Neuron (in vitro differentiated cells): ENCODE data around the gene HELZ.
"Not testable (repeated sequence)": the region's sequence is repeated elsewhere in the genome, so short reads cannot be mapped to it uniquely, and the experiment has no call there.

ENCODE experiments used
- H2AFZ ChIP-seq: one replicate; pipeline ENCODE4 v1.6.1; 2013; ENCODE audit warnings: low read depth, mild to moderate bottlenecking, inconsistent platforms, low read length, moderate library complexity
- H3K27me3 ChIP-seq: one replicate; pipeline ENCODE4 v1.6.1; 2013; ENCODE audit warnings: low read length; ENCODE audit not compliant: insufficient read depth
- H3K36me3 ChIP-seq: one replicate; pipeline ENCODE4 v1.6.1; 2013; ENCODE audit warnings: low read length; ENCODE audit not compliant: insufficient read depth
- H3K4me1 ChIP-seq: one replicate; pipeline ENCODE4 v1.6.1; 2013; ENCODE audit warnings: low read length; ENCODE audit not compliant: insufficient read depth
- H3K4me3 ChIP-seq: 2 replicates; pipeline ENCODE4 v1.5.1; 2013; ENCODE audit warnings: mild to moderate bottlenecking, low read length, moderate library complexity
- H3K9me3 ChIP-seq: one replicate; pipeline ENCODE4 v1.6.1; 2013; ENCODE audit warnings: low read length

Gene HELZ

GRCh38 chr17:67215991-67216421 lies 29.0 kb downstream of the HELZ start:
- H3K9me3 ChIP-seq: no peaks in the 10 kb centered on the region
- no peaks in the 10 kb centered on the region for H3K27me3 ChIP-seq
- no peak overlapping the region for H2AFZ ChIP-seq
- peaks cover 35% of the 10 kb centered on the region for H3K36me3 ChIP-seq
- peaks cover 23% of the 10 kb centered on the region for H3K4me1 ChIP-seq
- H3K4me3 ChIP-seq: no peak overlapping the region

GRCh38 chr17:67212714-67213417 lies 32.1 kb downstream of the HELZ start:
- Histone ChIP-seq H3K4me1 (peaks cover 9% of the 10 kb centered on the region), H3K9me3 (no peaks in the 10 kb centered on the region), H2AFZ (no peak overlapping the region), H3K27me3 (no peaks in the 10 kb centered on the region), H3K4me3 (no peak overlapping the region), H3K36me3 (peaks cover 30% of the 10 kb centered on the region)

DNA sequence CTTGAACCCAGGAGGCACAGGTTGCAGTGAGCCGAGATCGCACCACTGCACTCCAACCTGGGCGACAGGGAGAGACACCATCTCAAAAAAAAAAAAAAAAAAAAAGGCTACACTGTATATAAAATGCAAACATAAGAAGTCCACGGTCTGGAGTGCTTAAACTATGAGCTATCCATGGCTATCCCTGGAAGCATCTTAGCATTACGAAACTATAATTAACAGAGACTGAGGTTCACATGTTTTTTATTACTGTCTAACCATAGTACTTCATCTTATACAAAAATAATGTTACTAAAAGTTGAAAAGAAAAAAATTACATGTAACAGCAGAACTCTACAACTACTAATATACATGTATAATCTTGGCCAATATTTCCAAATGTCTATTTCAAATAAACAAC lies 32.8 kb downstream of the HELZ start:
- Histone ChIP-seq H3K4me3 (no peak overlapping the region), H3K9me3 (peaks cover under 1% of the 10 kb centered on the region), H3K27me3 (no peaks in the 10 kb centered on the region), H3K36me3 (peaks cover 26% of the 10 kb centered on the region), H2AFZ (no peak overlapping the region), H3K4me1 (peaks cover 9% of the 10 kb centered on the region)

DNA sequence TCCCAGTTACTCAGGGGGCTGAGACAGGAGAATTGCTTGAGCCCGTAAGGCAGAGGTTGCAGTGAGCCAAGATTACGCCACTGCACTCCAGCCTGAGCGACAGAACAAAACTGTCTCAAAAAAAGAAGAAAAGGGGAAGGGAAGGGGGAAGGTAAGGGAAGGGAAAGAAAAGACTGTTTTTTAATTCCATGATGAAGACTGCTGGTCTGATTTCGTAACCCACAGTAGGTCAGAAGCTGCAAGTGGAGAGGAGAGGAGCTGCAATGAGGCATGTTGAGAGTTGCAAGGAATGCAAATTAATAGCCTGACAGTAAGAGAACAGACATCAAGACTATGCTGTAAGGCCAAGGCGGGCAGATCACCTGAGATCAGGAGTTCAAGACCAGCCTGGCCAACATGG lies 33.3 kb downstream of the HELZ start:
- Histone ChIP-seq H3K9me3 (peaks cover 2% of the 10 kb centered on the region), H3K4me3 (no peak overlapping the region), H3K36me3 (peaks cover 21% of the 10 kb centered on the region), H3K27me3 (no peaks in the 10 kb centered on the region), H3K4me1 (peaks cover 9% of the 10 kb centered on the region), H2AFZ (no peak overlapping the region)

- no peak overlapping the region for H2AFZ ChIP-seq
- H3K4me3 ChIP-seq: no peak overlapping the region
- H3K4me1 ChIP-seq: peaks cover 9% of the 10 kb centered on the region
- H3K27me3 ChIP-seq: no peaks in the 10 kb centered on the region
- H3K36me3 ChIP-seq: peaks cover 15% of the 10 kb centered on the region
- peaks cover 2% of the 10 kb centered on the region for H3K9me3 ChIP-seq
Observed at GRCh38 chr17:67210915-67211314, 34.1 kb downstream of the HELZ start.

- Histone ChIP-seq H3K4me3 (no peak overlapping the region), H3K4me1 (peaks cover 9% of the 10 kb centered on the region), H2AFZ (no peak overlapping the region), H3K9me3 (peaks cover 2% of the 10 kb centered on the region), H3K36me3 (peaks cover 6% of the 10 kb centered on the region), H3K27me3 (no peaks in the 10 kb centered on the region)
Observed at GRCh38 chr17:67208232-67208631, 36.8 kb downstream of the HELZ start.

- Histone ChIP-seq H3K27me3 (no peaks in the 10 kb centered on the region), H3K36me3 (peaks cover 27% of the 10 kb centered on the region), H3K4me3 (no peak overlapping the region)
Observed at GRCh38 chr17:67203818-67204217, 41.2 kb downstream of the HELZ start.

GRCh38 chr17:67202503-67202902 lies 42.5 kb downstream of the HELZ start:
- peaks cover 4% of the 10 kb centered on the region for H3K9me3 ChIP-seq
- H3K27me3 ChIP-seq: no peaks in the 10 kb centered on the region
- H3K4me1 ChIP-seq: no peaks in the 10 kb centered on the region
- no peak overlapping the region for H2AFZ ChIP-seq
- H3K4me3 ChIP-seq: no peak overlapping the region
- H3K36me3 ChIP-seq: peaks cover 30% of the 10 kb centered on the region

More at GRCh38 chr17:67203818-67204217, 41.2 kb downstream of the HELZ start:
- no peaks in the 10 kb centered on the region for H3K4me1 ChIP-seq
- H3K9me3 ChIP-seq: peaks cover 4% of the 10 kb centered on the region
- no peak overlapping the region for H2AFZ ChIP-seq

DNA sequence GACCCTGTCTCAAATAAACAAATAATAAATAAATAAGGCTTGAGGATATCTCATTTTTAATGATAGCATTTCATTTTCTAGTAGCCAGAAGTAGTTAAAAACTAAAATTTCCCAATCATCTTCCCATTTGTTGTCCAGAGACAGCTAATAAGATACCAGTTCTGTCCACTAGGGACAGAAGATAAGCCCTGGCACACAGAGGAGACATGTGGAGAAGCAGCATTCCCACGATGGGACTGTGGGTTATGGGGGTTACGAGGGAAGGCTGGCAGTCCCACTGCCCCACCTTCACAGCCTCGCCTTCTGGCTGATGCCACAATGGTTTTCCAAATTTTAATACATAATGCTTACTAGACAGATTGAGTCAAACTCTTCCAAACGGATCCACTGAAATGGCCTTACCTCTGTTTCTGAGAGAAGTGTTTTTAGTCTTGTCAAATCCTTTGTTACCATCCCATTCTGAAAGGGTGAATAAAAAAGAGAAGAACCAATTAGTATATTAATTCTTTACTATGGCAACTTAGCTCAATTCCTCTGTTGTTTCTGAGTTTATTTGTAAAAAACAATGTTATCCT lies 44.2 kb downstream of the HELZ start:
- H3K4me1 ChIP-seq: no peaks in the 10 kb centered on the region
- no peaks in the 10 kb centered on the region for H3K27me3 ChIP-seq
- H3K36me3 ChIP-seq: peaks cover 34% of the 10 kb centered on the region
- H3K4me3 ChIP-seq: no peak overlapping the region
- H3K9me3 ChIP-seq: peaks cover 2% of the 10 kb centered on the region
- H2AFZ ChIP-seq: no peak overlapping the region

- H3K4me3 ChIP-seq: no peak overlapping the region
- no peak overlapping the region for H2AFZ ChIP-seq
- no peaks in the 10 kb centered on the region for H3K27me3 ChIP-seq
- H3K9me3 ChIP-seq: peaks cover 2% of the 10 kb centered on the region
- H3K4me1 ChIP-seq: no peaks in the 10 kb centered on the region
- H3K36me3 ChIP-seq: peaks cover 41% of the 10 kb centered on the region
Observed at GRCh38 chr17:67198131-67198530, 46.9 kb downstream of the HELZ start.

DNA sequence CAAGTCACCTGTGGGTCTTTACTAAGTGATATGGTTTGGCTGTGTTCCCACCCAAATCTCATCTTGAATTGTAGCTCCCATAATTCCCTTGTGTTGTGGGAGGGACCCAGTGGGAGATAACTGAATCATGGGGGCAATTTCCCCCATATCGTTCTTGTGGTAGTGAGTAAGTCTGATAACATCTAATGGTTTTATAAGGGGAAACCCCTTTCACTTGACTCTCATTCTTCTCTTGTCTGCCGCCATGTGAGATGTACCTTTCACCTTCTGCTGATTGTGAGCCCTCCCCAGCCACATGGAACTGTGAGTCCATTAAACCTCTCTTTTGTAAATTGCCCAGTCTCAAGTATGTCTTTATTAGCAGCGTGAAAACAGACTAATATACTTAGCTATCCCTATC lies 48.0 kb downstream of the HELZ start:
- not testable (repeated sequence) for H3K4me1 ChIP-seq, H2AFZ ChIP-seq, H3K9me3 ChIP-seq, H3K4me3 ChIP-seq, H3K27me3 ChIP-seq
- H3K36me3 ChIP-seq: peaks cover 37% of the 10 kb centered on the region

- H3K4me3 ChIP-seq: no peak overlapping the region
- no peaks in the 10 kb centered on the region for H3K27me3 ChIP-seq
- no peak overlapping the region for H2AFZ ChIP-seq
- peaks cover 2% of the 10 kb centered on the region for H3K9me3 ChIP-seq
- H3K36me3 ChIP-seq: peaks cover 37% of the 10 kb centered on the region
- no peaks in the 10 kb centered on the region for H3K4me1 ChIP-seq
Observed at GRCh38 chr17:67196422-67196821, 48.6 kb downstream of the HELZ start.

- H2AFZ ChIP-seq: no peak overlapping the region
- no peaks in the 10 kb centered on the region for H3K4me1 ChIP-seq
- H3K4me3 ChIP-seq: no peak overlapping the region
- no peaks in the 10 kb centered on the region for H3K27me3 ChIP-seq
- peaks cover 27% of the 10 kb centered on the region for H3K36me3 ChIP-seq
- peaks cover 2% of the 10 kb centered on the region for H3K9me3 ChIP-seq
Observed at GRCh38 chr17:67194134-67194533, 50.9 kb downstream of the HELZ start.

GRCh38 chr17:67187927-67188326 lies 57.1 kb downstream of the HELZ start:
- Histone ChIP-seq H2AFZ (no peak overlapping the region), H3K4me3 (no peak overlapping the region), H3K27me3 (no peaks in the 10 kb centered on the region), H3K4me1 (no peaks in the 10 kb centered on the region), H3K9me3 (peaks cover 4% of the 10 kb centered on the region), H3K36me3 (peaks cover 28% of the 10 kb centered on the region)
